Fibroblast of villous mesenchyme (primary cell): Measurements from ENCODE around the gene FAM209A. TPM values are rescaled to one million over a fixed set of nuclear protein-coding genes. Genes with fewer than 3 reads are reported as not detected.
"Not testable (repeated sequence)": the region's sequence is repeated elsewhere in the genome, so short reads cannot be mapped to it uniquely, and the experiment has no call there.

Experiments
- DNase-seq: peaks from one replicate; pipeline ENCODE4 v3.0.0-alpha.2; 2010; ENCODE audit warnings: low read depth
- H3K4me3 ChIP-seq: 2 replicates; pipeline ENCODE4 v1.5.1; 2011; ENCODE audit warnings: low read depth, mild to moderate bottlenecking, low read length
- CTCF ChIP-seq: IDR thresholded peaks from 2 replicates; pipeline ENCODE4 v1.5.1; 2012; ENCODE audit warnings: low read depth, mild to moderate bottlenecking, low read length; ENCODE audit not compliant: insufficient read depth
- total RNA-seq: library from RNA; depleted of rRNA; stranded (reverse); fragments of >200 nt; gene quantifications from 2 replicates; pipeline ENCODE4 v1.2.3, GENCODE V29; 2012

FAM209A gene
- total RNA-seq, 1 donor: not detected

- TF ChIP-seq CTCF: no peak
- DNase-seq: no peak
- H3K4me3 ChIP-seq: no peak overlapping the region
Measured at GRCh38 chr20:56558968-56559367, 34.4 kb downstream of the FAM209A start.

DNA sequence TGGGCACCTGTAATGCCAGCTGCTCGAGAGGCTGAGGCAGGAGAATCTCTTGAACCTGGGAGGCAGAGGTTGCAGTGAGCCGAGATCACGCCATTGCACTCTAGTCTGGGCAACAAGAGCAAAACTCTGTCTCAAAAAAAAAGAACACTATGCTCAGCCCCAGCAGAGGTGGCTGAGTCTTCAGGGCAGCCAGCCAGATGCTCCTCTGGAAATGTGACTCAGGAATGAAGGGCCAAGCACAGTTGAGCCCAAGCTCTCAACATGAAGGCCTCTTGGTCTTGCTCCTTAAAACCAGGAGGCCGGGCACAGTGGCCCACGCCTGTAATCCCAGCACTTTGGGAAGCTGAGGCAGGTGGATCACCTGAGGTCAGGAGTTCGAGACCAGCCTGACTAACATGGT, 40.0 kb downstream of the FAM209A start:
- not testable (repeated sequence) for DNase-seq, H3K4me3 ChIP-seq

GRCh38 chr20:56565511-56565910, 41.0 kb downstream of the FAM209A start:
- DNase-seq: no peak
- no peak for TF ChIP-seq CTCF
- H3K4me3 ChIP-seq: no peak overlapping the region

DNA sequence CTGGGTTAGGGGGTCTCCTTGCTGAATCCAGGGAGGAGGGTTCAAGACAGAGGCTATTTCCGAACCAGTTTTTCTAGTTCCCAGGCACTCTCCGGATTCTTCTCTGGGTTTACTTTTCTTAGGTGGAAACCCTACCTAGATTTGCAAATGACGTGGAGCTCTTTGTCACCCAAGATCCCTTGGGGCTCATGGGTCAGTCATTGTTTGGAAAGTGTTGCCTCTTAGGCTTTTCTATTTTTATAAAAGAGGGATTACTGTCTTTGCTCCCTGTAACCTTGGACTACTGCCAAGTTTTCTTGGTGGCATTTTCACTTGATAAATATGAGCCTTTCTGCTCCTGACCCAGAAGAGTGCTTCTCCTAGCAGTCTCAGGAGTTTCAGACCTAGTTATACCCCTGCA, 42.1 kb downstream of the FAM209A start:
- no peak for DNase-seq
- no peak overlapping the region for H3K4me3 ChIP-seq
- no peak for TF ChIP-seq CTCF

GRCh38 chr20:56570832-56571231, 46.3 kb downstream of the FAM209A start:
- TF ChIP-seq CTCF: no peak
- no peak for DNase-seq
- no peak overlapping the region for H3K4me3 ChIP-seq

DNA sequence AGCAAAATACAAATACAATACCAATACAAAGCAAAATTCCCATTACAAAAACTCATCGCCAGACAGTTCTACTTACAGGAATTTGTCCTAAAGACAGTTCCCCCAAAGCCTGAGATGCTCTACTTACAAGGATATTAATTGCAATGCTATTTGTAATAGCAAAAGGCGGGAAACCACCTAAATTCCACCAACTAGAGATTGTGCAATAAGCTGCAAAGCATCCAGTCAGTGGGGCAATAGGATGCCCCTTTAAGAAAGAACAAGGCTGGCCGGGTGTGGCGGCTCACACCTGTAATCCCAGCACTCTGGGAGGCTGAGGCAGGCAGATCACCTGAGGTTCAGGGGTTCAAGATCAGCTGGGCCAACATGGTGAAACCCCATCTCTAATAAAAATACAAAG, 47.6 kb downstream of the FAM209A start:
- no peak for TF ChIP-seq CTCF
- DNase-seq: no peak
- H3K4me3 ChIP-seq: no peak overlapping the region

- H3K4me3 ChIP-seq: no peak overlapping the region
- no peak for TF ChIP-seq CTCF
Measured at GRCh38 chr20:56573986-56574385, 49.4 kb downstream of the FAM209A start.

More at GRCh38 chr20:56573986-56574385, 49.4 kb downstream of the FAM209A start:
- DNase-seq: no peak
